IMR-90 (cell line): ENCODE measurements around the gene PAK6. TPM values are rescaled to one million over a fixed set of nuclear protein-coding genes. Genes with fewer than 3 reads are reported as not detected.

Experiments
- ATAC-seq: fragments of 200-7000 bp; cut with Tn5 transposase; 2 replicates; pipeline ENCODE4 v1.9.1; 2020; ENCODE audit warnings: low read depth, mild to moderate bottlenecking, moderate library complexity
- BruUV-seq: library from RNA; stranded (reverse); fragments of 400-500 nt; replicated peaks from 2 replicates; lab custom pipeline; 2021; lab: Mats Ljungman, UMichigan
- CTCF ChIA-PET: fragments of 300-600 bp; formaldehyde crosslinking; extraction: SDS; loops from one replicate; lab custom pipeline; 2021; ENCODE audit warnings: antibody characterized with exemption; lab: Yijun Ruan, JAX
- POLR2A ChIA-PET: fragments of 300-600 bp; sonication (Branson Sonifier 250); formaldehyde crosslinking; loops from one replicate; lab custom pipeline; 2022; ENCODE audit warnings: antibody characterized with exemption; ENCODE audit not compliant: unreplicated experiment; lab: Charles Lee
- DNase-seq: peaks from one replicate; pipeline ENCODE4 v3.0.0; 2013
- H2AFZ ChIP-seq: replicated peaks from 2 replicates; pipeline ENCODE3; 2013; ENCODE audit warnings: low read length, mild to moderate bottlenecking; ENCODE audit not compliant: poor library complexity
- H2AK5ac ChIP-seq: 2 replicates; pipeline ENCODE4 v1.6.1; 2013; ENCODE audit warnings: low read depth, low read length, inconsistent platforms
- H2AK9ac ChIP-seq: replicated peaks from 2 replicates; pipeline ENCODE3; 2013; ENCODE audit warnings: mild to moderate bottlenecking, low read depth, low read length, moderate library complexity; ENCODE audit not compliant: poor library complexity
- H2BK120ac ChIP-seq: 2 replicates; pipeline ENCODE4 v1.6.1; 2013; ENCODE audit warnings: low read depth, low read length, inconsistent platforms
- H2BK15ac ChIP-seq: 3 replicates; pipeline ENCODE4 v1.6.1; 2013; ENCODE audit warnings: low read depth, low read length, inconsistent platforms
- H2BK20ac ChIP-seq: 2 replicates; pipeline ENCODE4 v1.6.1; 2013; ENCODE audit warnings: low read depth, mild to moderate bottlenecking, inconsistent platforms, low read length, moderate library complexity
- H2BK5ac ChIP-seq: 2 replicates; pipeline ENCODE4 v1.6.1; 2013; ENCODE audit warnings: mild to moderate bottlenecking, low read depth, low read length, inconsistent platforms; ENCODE audit not compliant: poor library complexity, severe bottlenecking
- H3K14ac ChIP-seq: replicated peaks from 2 replicates; pipeline ENCODE4 v1.6.1; 2013; ENCODE audit warnings: low read depth, low read length, inconsistent platforms
- H3K18ac ChIP-seq: 2 replicates; pipeline ENCODE4 v1.6.1; 2013; ENCODE audit warnings: low read depth, low read length, control low read depth
- H3K23ac ChIP-seq: 2 replicates; pipeline ENCODE4 v1.6.1; 2013; ENCODE audit warnings: low read depth, low read length, inconsistent platforms
- H3K27ac ChIP-seq: 2 replicates; pipeline ENCODE4 v1.5.1; 2013; ENCODE audit warnings: mild to moderate bottlenecking, control low read depth, low read length; ENCODE audit not compliant: insufficient read depth
- H3K27me3 ChIP-seq: 2 replicates; pipeline ENCODE4 v1.6.1; 2013; ENCODE audit warnings: low read length; ENCODE audit not compliant: control insufficient read depth, insufficient read depth
- H3K36me3 ChIP-seq: 2 replicates; pipeline ENCODE4 v1.6.1; 2013; ENCODE audit warnings: low read length, mixed read lengths; ENCODE audit not compliant: control insufficient read depth, insufficient read depth
- H3K4ac ChIP-seq: 2 replicates; pipeline ENCODE4 v1.6.1; 2013; ENCODE audit warnings: low read depth, low read length, inconsistent platforms
- H3K4me1 ChIP-seq: 2 replicates; pipeline ENCODE4 v1.6.1; 2013; ENCODE audit warnings: low read length, mixed read lengths; ENCODE audit not compliant: control insufficient read depth, insufficient read depth
- H3K4me2 ChIP-seq: 2 replicates; pipeline ENCODE4 v1.6.1; 2013; ENCODE audit warnings: low read depth, mild to moderate bottlenecking, control low read depth, low read length, moderate library complexity
- H3K4me3 ChIP-seq: 2 replicates; pipeline ENCODE4 v1.5.1; 2013; ENCODE audit warnings: low read depth, mild to moderate bottlenecking, control low read depth, low read length, moderate library complexity; ENCODE audit not compliant: insufficient read depth
- H3K56ac ChIP-seq: 2 replicates; pipeline ENCODE4 v1.6.1; 2013; ENCODE audit warnings: low read length, inconsistent platforms; ENCODE audit not compliant: insufficient read depth; ENCODE audit errors: extremely low read depth
- H3K79me1 ChIP-seq, 2 experiments: 2 replicates each; pipeline ENCODE4 v1.6.1; 2013; ENCODE audit warnings: low read length in 2 of 2, inconsistent platforms in 1 of 2, low read depth in 1 of 2
- H3K9ac ChIP-seq: 2 replicates; pipeline ENCODE4 v1.6.1; 2013; ENCODE audit warnings: low read depth, low read length, control low read depth
- H3K9me1 ChIP-seq: 2 replicates; pipeline ENCODE4 v1.6.1; 2013; ENCODE audit warnings: low read length, inconsistent platforms; ENCODE audit not compliant: insufficient read depth
- H3K9me3 ChIP-seq: 2 replicates; pipeline ENCODE4 v1.6.1; 2013; ENCODE audit warnings: low read length; ENCODE audit not compliant: control insufficient read depth, insufficient read depth
- H4K20me1 ChIP-seq: 2 replicates; pipeline ENCODE4 v1.6.1; 2013; ENCODE audit warnings: low read length, inconsistent platforms; ENCODE audit not compliant: insufficient read depth
- H4K5ac ChIP-seq: 2 replicates; pipeline ENCODE4 v1.6.1; 2013; ENCODE audit warnings: mild to moderate bottlenecking, low read depth, low read length, control low read depth
- H4K8ac ChIP-seq, 2 experiments: 2 replicates each; pipeline ENCODE4 v1.6.1; 2013; ENCODE audit warnings: low read depth in 2 of 2, low read length in 2 of 2, control low read depth in 1 of 2, inconsistent platforms in 1 of 2
- H4K91ac ChIP-seq: 2 replicates; pipeline ENCODE4 v1.6.1; 2013; ENCODE audit warnings: low read depth, low read length, inconsistent platforms; ENCODE audit not compliant: insufficient read depth
- CEBPB ChIP-seq: IDR thresholded peaks from 2 replicates; pipeline ENCODE4 v1.6.1; 2012; ENCODE audit warnings: low read depth, low read length, improper control_type of control experiment
- CHD1 ChIP-seq: IDR thresholded peaks from 2 replicates; pipeline ENCODE4 v1.6.1; 2012; ENCODE audit warnings: low read depth, low read length, improper control_type of control experiment
- FOS ChIP-seq: fragments of 150-350 bp; IDR thresholded peaks from 2 replicates; pipeline ENCODE4 v1.6.1; 2016; ENCODE audit warnings: low read depth, low read length
- MXI1 ChIP-seq: IDR thresholded peaks from 2 replicates; pipeline ENCODE4 v1.6.1; 2012; ENCODE audit warnings: low read depth, mild to moderate bottlenecking, low read length, moderate library complexity, borderline replicate concordance
- RCOR1 ChIP-seq: IDR thresholded peaks from 2 replicates; pipeline ENCODE4 v1.6.1; 2012; ENCODE audit warnings: mild to moderate bottlenecking, low read length, improper control_type of control experiment; ENCODE audit not compliant: insufficient replicate concordance
- WGBS, 2 experiments: methylation state at CpG; one replicate each; pipeline versions ENCODE4 v1.1.5 to v1.1.7; 2013; ENCODE audit warnings: missing lambda C conversion rate in 2 of 2; ENCODE audit not compliant: insufficient read length in 1 of 2; ENCODE audit errors: extremely low coverage in 2 of 2; 5-methylcytosine and 5-hydroxymethylcytosine counted together
- dilution Hi-C: fragments of 300-500 bp; cut with HindIII; formaldehyde crosslinking; loops from one replicate; pipeline ENCODE4 v1.14.3; 2018; ENCODE audit warnings: low sequenced_read_pairs; ENCODE audit not compliant: unreplicated experiment
- in situ Hi-C: fragments of 300-500 bp; cut with MboI; formaldehyde crosslinking; loops from 3 replicates; pipeline ENCODE4 v1.14.3; 2019; ENCODE audit warnings: low sequenced_read_pairs, inconsistent platforms, mixed read lengths
- intact Hi-C: fragments of 100-400 bp; cut with micrococcal nuclease; formaldehyde crosslinking; loops from 2 replicates; pipeline ENCODE4 v1.10.0; 2022
- polyA plus RNA-seq, 3 experiments: library from polyadenylated mRNA; depleted of rRNA; stranded (reverse); fragments of >200 nt; gene quantifications; 2 replicates each; pipeline ENCODE4 v1.2.3, GENCODE V29; 2012; ENCODE audit warnings: low replicate concordance in 1 of 3
- total RNA-seq: library from RNA; depleted of rRNA; stranded (reverse); fragments of >200 nt; gene quantifications from 2 replicates; pipeline ENCODE4 v1.2.3, GENCODE V29; 2012

The PAK6 gene
- total and polyA plus RNA-seq, 2 of the 4 experiments (the other 2 are of a cell fraction), result 0.21 TPM; not detected in 1

- Histone ChIP-seq H3K56ac (no peak overlapping the region), H3K79me1 (no peaks in the 10 kb centered on the region), H4K5ac (no peak overlapping the region), H2AK5ac (no peak overlapping the region), H4K91ac (no peak overlapping the region), H2BK5ac (no peak overlapping the region), H2BK120ac (no peak overlapping the region), H3K23ac (no peak overlapping the region), H3K36me3 (no peaks in the 10 kb centered on the region), H2BK15ac (no peak overlapping the region), H2AFZ (peak overlapping the region; percentile 63), H3K4ac (no peak overlapping the region), H3K9me1 (peaks cover 10% of the 10 kb centered on the region), H3K4me3 (no peak overlapping the region), H2AK9ac (no peak overlapping the region), H3K4me2 (no peak overlapping the region), H3K9ac (no peak overlapping the region), H3K27ac (no peak overlapping the region), H3K4me1 (peaks cover 8% of the 10 kb centered on the region; the same call in 1 of the 2 replicates), H3K14ac (no peak overlapping the region), H3K27me3 (peaks cover 20% of the 10 kb centered on the region), H4K8ac (no peak overlapping the region), H3K18ac (no peak overlapping the region), H3K9me3 (no peaks in the 10 kb centered on the region), H2BK20ac (no peak overlapping the region), H4K20me1 (no peaks in the 10 kb centered on the region)
- POLR2A ChIA-PET, result no interaction called here
- intact Hi-C loops (no loop called here), dilution Hi-C loops (no loop called here), in situ Hi-C loops (no loop called here)
- ATAC-seq (no peak), DNase-seq (no peak)
- no TSS peak for BruUV-seq
- TF ChIP-seq CHD1 (no peak), CEBPB (no peak), FOS (no peak), MXI1 (no peak), RCOR1 (no peak)
- CTCF ChIA-PET, result interaction anchor here (0.6 kb wide), 1 partner anchor 16 kb away, joined by 3 read pairs; no protein-coding TSS in a partner anchor
- 65% methylated on average over 5 of the region's 8 CpGs; no CpG with 5 or more reads in 1 of the 2 experiments for WGBS, 2 experiments
Measured at GRCh38 chr15:40258544-40258943, 19.7 kb downstream of the PAK6 start.
